Trophoblast cell (in vitro differentiated cells and primary cell): ENCODE data around the gene RAMP2.

ENCODE experiments used
- DNase-seq, 2 donors: peaks; one replicate each; pipeline ENCODE4 v3.0.0-alpha.2; 2016
- H2AFZ ChIP-seq: 2 replicates; pipeline ENCODE4 v1.6.1; 2013; ENCODE audit warnings: low read length, moderate library complexity, mild to moderate bottlenecking; ENCODE audit not compliant: insufficient read depth, poor library complexity
- H2AK5ac ChIP-seq: 2 replicates; pipeline ENCODE4 v1.6.1; 2013; ENCODE audit warnings: mild to moderate bottlenecking, low read length
- H2BK120ac ChIP-seq: 2 replicates; pipeline ENCODE4 v1.6.1; 2013; ENCODE audit warnings: low read length, mild to moderate bottlenecking, moderate library complexity; ENCODE audit not compliant: insufficient read depth, poor library complexity
- H2BK12ac ChIP-seq: 2 replicates; pipeline ENCODE4 v1.6.1; 2013; ENCODE audit warnings: mild to moderate bottlenecking, low read length, moderate library complexity
- H2BK5ac ChIP-seq: 2 replicates; pipeline ENCODE4 v1.6.1; 2013; ENCODE audit warnings: low read length, low read depth, moderate library complexity, mild to moderate bottlenecking; ENCODE audit not compliant: poor library complexity
- H3K14ac ChIP-seq: 2 replicates; pipeline ENCODE4 v1.6.1; 2013; ENCODE audit warnings: mild to moderate bottlenecking, low read length
- H3K18ac ChIP-seq: 2 replicates; pipeline ENCODE4 v1.6.1; 2013; ENCODE audit warnings: mild to moderate bottlenecking, low read length
- H3K23ac ChIP-seq: 2 replicates; pipeline ENCODE4 v1.6.1; 2013; ENCODE audit warnings: low read length
- H3K27ac ChIP-seq: 2 replicates; pipeline ENCODE4 v1.5.1; 2013; ENCODE audit warnings: low read depth, mild to moderate bottlenecking, inconsistent platforms, low read length, moderate library complexity
- H3K27me3 ChIP-seq: 2 replicates; pipeline ENCODE4 v1.6.1; 2013; ENCODE audit warnings: inconsistent platforms, mild to moderate bottlenecking, low read length, moderate library complexity; ENCODE audit not compliant: insufficient read depth
- H3K36me3 ChIP-seq, 2 experiments: 1 replicate in 1 of 2; 2 replicates in 1 of 2; pipeline ENCODE4 v1.6.1; 2013; ENCODE audit warnings: low read length in 2 of 2, mild to moderate bottlenecking in 2 of 2, moderate library complexity in 1 of 2; ENCODE audit not compliant: insufficient read depth in 2 of 2, control insufficient read depth in 1 of 2
- H3K4ac ChIP-seq: 2 replicates; pipeline ENCODE4 v1.6.1; 2013; ENCODE audit warnings: low read depth, mild to moderate bottlenecking, low read length, moderate library complexity
- H3K4me1 ChIP-seq, 2 experiments: 1 replicate in 1 of 2; 2 replicates in 1 of 2; pipeline ENCODE4 v1.6.1; 2013; ENCODE audit warnings: low read length in 2 of 2, mild to moderate bottlenecking in 2 of 2, moderate library complexity in 1 of 2; ENCODE audit not compliant: insufficient read depth in 2 of 2, control insufficient read depth in 1 of 2
- H3K4me2 ChIP-seq: 2 replicates; pipeline ENCODE4 v1.6.1; 2013; ENCODE audit warnings: inconsistent platforms, mild to moderate bottlenecking, low read length, moderate library complexity
- H3K4me3 ChIP-seq: 2 replicates; pipeline ENCODE4 v1.5.1; 2013; ENCODE audit warnings: mild to moderate bottlenecking, low read depth, low read length, inconsistent platforms
- H3K79me1 ChIP-seq: one replicate; pipeline ENCODE4 v1.6.1; 2013; ENCODE audit warnings: low read length
- H3K79me2 ChIP-seq: 2 replicates; pipeline ENCODE4 v1.6.1; 2013; ENCODE audit warnings: low read length, mild to moderate bottlenecking; ENCODE audit not compliant: control insufficient read depth, insufficient read depth, poor library complexity
- H3K9ac ChIP-seq: 2 replicates; pipeline ENCODE4 v1.6.1; 2013; ENCODE audit warnings: mild to moderate bottlenecking, low read length
- H3K9me3 ChIP-seq: 2 replicates; pipeline ENCODE4 v1.6.1; 2013; ENCODE audit warnings: low read depth, mild to moderate bottlenecking, control low read depth, inconsistent platforms, low read length; ENCODE audit not compliant: insufficient read depth
- H4K12ac ChIP-seq: 2 replicates; pipeline ENCODE4 v1.6.1; 2013; ENCODE audit warnings: low read depth, mild to moderate bottlenecking, low read length, moderate library complexity
- H4K8ac ChIP-seq: 2 replicates; pipeline ENCODE4 v1.6.1; 2013; ENCODE audit warnings: low read depth, mild to moderate bottlenecking, low read length, moderate library complexity
- H4K91ac ChIP-seq: one replicate; pipeline ENCODE4 v1.6.1; 2013; ENCODE audit warnings: low read depth, mild to moderate bottlenecking, low read length, moderate library complexity
- WGBS: extraction: QIAGEN DNeasy Blood & Tissue Kit; methylation state at CpG from one replicate; pipeline ENCODE4 v1.1.7; 2013; ENCODE audit warnings: missing lambda C conversion rate; ENCODE audit not compliant: insufficient read length, insufficient coverage; ENCODE audit errors: extremely low coverage; 5-methylcytosine and 5-hydroxymethylcytosine counted together

Gene RAMP2

DNA sequence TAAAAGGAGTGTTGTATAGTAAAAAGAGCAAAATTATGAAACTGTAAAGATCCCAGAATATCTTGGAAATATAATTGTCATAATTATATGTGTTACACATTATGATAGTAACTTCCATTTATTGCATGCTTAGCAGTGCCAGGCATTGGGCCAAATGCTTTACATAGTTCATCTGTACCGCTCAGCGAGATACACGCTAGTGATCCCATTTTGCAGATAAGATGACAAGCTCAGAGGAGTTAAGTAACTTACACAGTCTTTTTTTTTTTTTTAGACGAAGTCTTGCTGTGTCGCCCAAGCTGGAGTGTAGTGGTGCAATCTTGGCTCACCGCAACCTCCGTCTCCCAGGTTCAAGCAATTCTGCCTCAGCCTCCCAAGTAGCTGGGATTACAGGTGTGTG lies 9.4 kb upstream of the RAMP2 start:
- H3K4me3 ChIP-seq: no peak overlapping the region
- H3K4me2 ChIP-seq: no peak overlapping the region
- H2BK12ac ChIP-seq: no peak overlapping the region
- no peak overlapping the region for H3K4ac ChIP-seq
- H3K79me1 ChIP-seq: no peaks in the 10 kb centered on the region
- no peak overlapping the region for H4K8ac ChIP-seq
- H3K14ac ChIP-seq: no peak overlapping the region
- H3K18ac ChIP-seq: no peak overlapping the region
- H2AK5ac ChIP-seq: no peak overlapping the region
- peak; percentile 17 to 40 for DNase-seq
- no peaks in the 10 kb centered on the region for H3K27me3 ChIP-seq
- WGBS: no CpG with 5 or more reads among the region's 7 CpGs
- no peak overlapping the region for H4K12ac ChIP-seq
- no peaks in the 10 kb centered on the region for H3K9me3 ChIP-seq
- H2BK120ac ChIP-seq: no peak overlapping the region
- H3K27ac ChIP-seq: no peak overlapping the region
- H4K91ac ChIP-seq: no peak overlapping the region
- no peak overlapping the region for H3K9ac ChIP-seq
- H3K23ac ChIP-seq: no peak overlapping the region
- H2BK5ac ChIP-seq: no peak overlapping the region
- no peaks in the 10 kb centered on the region for H3K36me3 ChIP-seq
- H3K79me2 ChIP-seq: no peaks in the 10 kb centered on the region
- H3K4me1 ChIP-seq: peaks cover 0 to 2% of the 10 kb centered on the region in 2 experiments
- H2AFZ ChIP-seq: no peak overlapping the region

DNA sequence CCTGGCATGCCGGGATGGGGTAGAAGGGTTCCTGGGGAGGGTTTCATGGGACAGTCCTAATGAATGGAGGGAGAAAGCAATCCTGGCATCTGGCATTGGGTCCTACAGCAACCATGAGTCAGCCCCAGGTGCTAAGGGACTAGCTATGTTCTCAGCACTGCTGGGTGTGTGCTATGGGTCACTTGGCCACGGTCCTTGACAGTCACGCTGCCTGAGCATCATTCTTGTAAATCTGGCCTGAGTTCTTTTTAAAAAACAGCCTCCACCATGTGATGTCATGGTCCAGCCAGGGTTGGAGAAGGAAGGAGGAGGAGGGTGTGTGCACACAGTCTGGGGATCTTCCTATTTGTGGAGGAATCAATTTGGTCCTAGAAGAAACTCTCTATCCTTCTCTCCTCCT lies 6.2 kb upstream of the RAMP2 start:
- H3K18ac ChIP-seq: no peak overlapping the region
- no peak overlapping the region for H2BK5ac ChIP-seq
- H3K23ac ChIP-seq: no peak overlapping the region
- DNase-seq: no peak
- H4K8ac ChIP-seq: no peak overlapping the region
- peak overlapping the region; percentile 27 for H3K9ac ChIP-seq
- H4K91ac ChIP-seq: no peak overlapping the region
- no peak overlapping the region for H4K12ac ChIP-seq
- H2BK12ac ChIP-seq: no peak overlapping the region
- no peak overlapping the region for H2AFZ ChIP-seq
- no peak overlapping the region for H3K27ac ChIP-seq
- H3K14ac ChIP-seq: no peak overlapping the region
- no peaks in the 10 kb centered on the region for H3K79me2 ChIP-seq
- peaks cover 2% of the 10 kb centered on the region in 2 experiments for H3K4me1 ChIP-seq
- no peak overlapping the region for H2BK120ac ChIP-seq
- no peak overlapping the region for H3K4me2 ChIP-seq
- H3K27me3 ChIP-seq: peaks cover 2% of the 10 kb centered on the region
- H3K79me1 ChIP-seq: no peaks in the 10 kb centered on the region
- H3K9me3 ChIP-seq: no peaks in the 10 kb centered on the region
- WGBS: no CpG with 5 or more reads among the region's 3 CpGs
- no peak overlapping the region for H3K4me3 ChIP-seq
- no peak overlapping the region for H3K4ac ChIP-seq
- no peak overlapping the region for H2AK5ac ChIP-seq
- H3K36me3 ChIP-seq: no peaks in the 10 kb centered on the region

DNA sequence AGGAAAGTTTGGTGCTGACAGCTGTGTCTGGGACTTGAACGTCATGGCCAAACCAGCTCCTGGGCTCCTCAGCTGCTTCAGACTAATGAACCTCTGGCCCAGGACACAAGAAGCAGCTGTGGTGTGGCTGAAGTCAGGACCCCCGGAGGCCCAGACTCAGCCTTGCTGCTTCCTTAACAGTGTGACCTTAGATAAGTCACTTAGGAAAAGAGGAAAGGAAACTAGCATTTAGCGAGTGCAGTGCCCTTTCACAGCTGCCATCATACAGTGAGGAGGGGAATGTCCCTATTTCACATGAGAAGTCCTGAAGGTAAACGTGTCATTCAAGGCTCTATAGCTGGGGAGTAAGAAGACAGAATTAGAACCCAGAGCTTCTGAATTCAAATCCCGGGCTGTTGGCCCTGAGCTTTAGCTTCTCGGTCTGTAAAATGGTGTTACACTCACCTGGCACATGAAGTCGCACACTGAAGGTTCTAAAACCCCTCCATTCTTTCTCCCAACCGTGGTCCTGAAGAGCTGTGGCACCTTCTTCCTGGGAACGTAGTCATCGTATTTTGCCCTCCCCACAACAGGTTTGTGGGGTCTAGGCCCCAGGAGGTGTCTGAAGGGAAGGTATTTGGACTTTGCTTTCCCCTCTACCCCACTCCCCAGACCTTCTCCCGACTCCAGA lies 910 bp upstream of the RAMP2 start:
- Histone ChIP-seq H2AFZ (no peak overlapping the region), H3K9me3 (peaks cover 4% of the 10 kb centered on the region), H3K79me2 (no peaks in the 10 kb centered on the region), H3K27ac (no peak overlapping the region), H3K36me3 (no peaks in the 10 kb centered on the region), H3K18ac (no peak overlapping the region), H3K23ac (no peak overlapping the region), H2BK12ac (no peak overlapping the region), H3K9ac (no peak overlapping the region), H2BK120ac (no peak overlapping the region), H3K4me2 (no peak overlapping the region), H2BK5ac (no peak overlapping the region), H4K91ac (no peak overlapping the region), H3K79me1 (no peaks in the 10 kb centered on the region), H4K8ac (no peak overlapping the region), H3K27me3 (peaks cover 29% of the 10 kb centered on the region), H2AK5ac (no peak overlapping the region), H4K12ac (no peak overlapping the region), H3K4me3 (no peak overlapping the region), H3K4ac (no peak overlapping the region), H3K14ac (no peak overlapping the region), H3K4me1 (peaks cover 11% of the 10 kb centered on the region in 2 experiments)
- WGBS: no CpG with 5 or more reads among the region's 11 CpGs
- DNase-seq: peak in 1 of 2 donors; percentile 22

DNA sequence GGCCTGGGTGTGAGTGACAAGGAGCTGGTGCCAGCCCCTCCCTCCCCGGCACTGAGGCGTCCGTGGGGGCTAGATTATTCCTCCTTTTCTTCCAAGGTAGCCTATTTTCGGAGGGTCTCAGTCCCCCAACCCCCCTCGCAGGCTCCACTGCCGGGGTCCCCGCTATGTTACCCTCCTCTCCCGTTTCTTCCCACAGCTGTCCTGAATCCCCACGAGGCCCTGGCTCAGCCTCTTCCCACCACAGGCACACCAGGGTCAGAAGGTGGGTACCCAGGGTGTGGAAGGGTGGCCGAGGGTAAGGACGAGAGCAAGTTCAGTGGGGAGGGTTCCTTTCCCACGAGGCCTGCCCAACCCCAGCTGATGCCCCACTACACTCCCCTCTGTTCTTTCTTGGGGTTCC lies 611 bp downstream of the RAMP2 start:
- Histone ChIP-seq H3K14ac (no peak overlapping the region), H3K36me3 (no peaks in the 10 kb centered on the region), H3K79me2 (no peaks in the 10 kb centered on the region), H3K9ac (no peak overlapping the region), H2AFZ (no peak overlapping the region), H4K91ac (no peak overlapping the region), H2AK5ac (no peak overlapping the region), H3K27ac (no peak overlapping the region), H4K8ac (no peak overlapping the region), H3K79me1 (no peaks in the 10 kb centered on the region), H3K23ac (no peak overlapping the region), H3K4ac (no peak overlapping the region), H3K9me3 (peaks cover 4% of the 10 kb centered on the region), H2BK120ac (no peak overlapping the region), H3K4me1 (peaks cover 10 to 11% of the 10 kb centered on the region in 2 experiments), H2BK12ac (no peak overlapping the region), H3K27me3 (peaks cover 29% of the 10 kb centered on the region), H4K12ac (no peak overlapping the region), H3K4me3 (no peak overlapping the region), H2BK5ac (no peak overlapping the region), H3K4me2 (peak overlapping the region; percentile 73), H3K18ac (no peak overlapping the region)
- no CpG with 5 or more reads among the region's 12 CpGs for WGBS
- DNase-seq: no peak
